Ishikawa (cell line): ENCODE measurements around the gene IFI16.

Experiments used
- CEBPB ChIP-seq: IDR thresholded peaks from 2 replicates; pipeline ENCODE4 v1.6.1; 2012
- CREB1 ChIP-seq: IDR thresholded peaks from 2 replicates; pipeline ENCODE4 v1.6.1; 2012; ENCODE audit warnings: low read depth
- EGR1 ChIP-seq: IDR thresholded peaks from 2 replicates; pipeline ENCODE4 v1.6.1; 2012
- EP300 ChIP-seq: IDR thresholded peaks from 2 replicates; pipeline ENCODE4 v1.6.1; 2012; ENCODE audit warnings: borderline replicate concordance
- FOXM1 ChIP-seq: IDR thresholded peaks from 2 replicates; pipeline ENCODE4 v1.6.1; 2012; ENCODE audit warnings: low read depth, borderline replicate concordance
- NFIC ChIP-seq: IDR thresholded peaks from 2 replicates; pipeline ENCODE4 v1.6.1; 2012
- RAD21 ChIP-seq: IDR thresholded peaks from 2 replicates; pipeline ENCODE4 v1.6.1; 2012; ENCODE audit warnings: low read depth
- REST ChIP-seq: IDR thresholded peaks from 2 replicates; pipeline ENCODE4 v1.6.1; 2012; ENCODE audit warnings: low read depth, mild to moderate bottlenecking
- TAF1 ChIP-seq: IDR thresholded peaks from 2 replicates; pipeline ENCODE4 v1.6.1; 2012; ENCODE audit warnings: low read depth, mild to moderate bottlenecking
- TF ChIP-seq, protein P1 (sequence below): IDR thresholded peaks from 2 replicates; pipeline ENCODE4 v1.6.1; 2012
- TF ChIP-seq, protein P2 (sequence below): IDR thresholded peaks from 2 replicates; pipeline ENCODE4 v1.6.1; 2012

GRCh38 chr1:159076438-159077119 lies 66.9 kb downstream of the IFI16 start, which contains the start of gene AIM2:
- TF ChIP-seq, protein P1, sequence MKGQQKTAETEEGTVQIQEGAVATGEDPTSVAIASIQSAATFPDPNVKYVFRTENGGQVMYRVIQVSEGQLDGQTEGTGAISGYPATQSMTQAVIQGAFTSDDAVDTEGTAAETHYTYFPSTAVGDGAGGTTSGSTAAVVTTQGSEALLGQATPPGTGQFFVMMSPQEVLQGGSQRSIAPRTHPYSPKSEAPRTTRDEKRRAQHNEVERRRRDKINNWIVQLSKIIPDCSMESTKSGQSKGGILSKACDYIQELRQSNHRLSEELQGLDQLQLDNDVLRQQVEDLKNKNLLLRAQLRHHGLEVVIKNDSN, result no peak
- TF ChIP-seq CEBPB (no peak), CREB1 (no peak), REST (no peak), EP300 (no peak), RAD21 (no peak), EGR1 (no peak), TAF1 (no peak), FOXM1 (no peak), NFIC (no peak)
- TF ChIP-seq, protein P2, sequence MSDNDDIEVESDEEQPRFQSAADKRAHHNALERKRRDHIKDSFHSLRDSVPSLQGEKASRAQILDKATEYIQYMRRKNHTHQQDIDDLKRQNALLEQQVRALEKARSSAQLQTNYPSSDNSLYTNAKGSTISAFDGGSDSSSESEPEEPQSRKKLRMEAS, result no peak
